Nephron progenitor cell (in vitro differentiated cells): ENCODE data around the gene AOPEP.

Experiments
- DNase-seq: peaks from one replicate; pipeline ENCODE4 v3.0.0; 2021
- H3K27ac Mint-ChIP-seq: 2 replicates; pipeline ENCODE4 v1.8.0; 2021; ENCODE audit warnings: mild to moderate bottlenecking, moderate library complexity, mixed read lengths
- H3K27me3 Mint-ChIP-seq: 2 replicates; pipeline ENCODE4 v1.8.0; 2021; ENCODE audit warnings: mild to moderate bottlenecking, low read depth, mixed read lengths; ENCODE audit not compliant: poor library complexity
- H3K36me3 Mint-ChIP-seq: 2 replicates; pipeline ENCODE4 v1.8.0; 2021; ENCODE audit warnings: low read depth, mixed read lengths
- H3K4me1 Mint-ChIP-seq: 2 replicates; pipeline ENCODE4 v1.8.0; 2021; ENCODE audit warnings: mixed read lengths
- H3K4me3 Mint-ChIP-seq: 2 replicates; pipeline ENCODE4 v1.8.0; 2021; ENCODE audit warnings: mild to moderate bottlenecking, moderate library complexity, mixed read lengths
- H3K9me3 Mint-ChIP-seq: 2 replicates; pipeline ENCODE4 v1.8.0; 2021; ENCODE audit warnings: mild to moderate bottlenecking, moderate library complexity, mixed read lengths
- TF ChIP-seq, protein P1 (sequence below): fragments of 200-600 bp; sonication (generic); IDR thresholded peaks from 2 replicates; pipeline ENCODE4 v1.5.0; 2021; ENCODE audit warnings: antibody characterized with exemption

AOPEP gene

GRCh38 chr9:95067897-95068296 is 341.4 kb downstream of the AOPEP start:
- Mint-ChIP-seq H3K4me3 (no peak overlapping the region), H3K27me3 (no peaks in the 10 kb centered on the region), H3K4me1 (peaks cover 17% of the 10 kb centered on the region), H3K27ac (no peak overlapping the region), H3K9me3 (no peaks in the 10 kb centered on the region), H3K36me3 (peaks cover 34% of the 10 kb centered on the region)
- TF ChIP-seq, protein P1, sequence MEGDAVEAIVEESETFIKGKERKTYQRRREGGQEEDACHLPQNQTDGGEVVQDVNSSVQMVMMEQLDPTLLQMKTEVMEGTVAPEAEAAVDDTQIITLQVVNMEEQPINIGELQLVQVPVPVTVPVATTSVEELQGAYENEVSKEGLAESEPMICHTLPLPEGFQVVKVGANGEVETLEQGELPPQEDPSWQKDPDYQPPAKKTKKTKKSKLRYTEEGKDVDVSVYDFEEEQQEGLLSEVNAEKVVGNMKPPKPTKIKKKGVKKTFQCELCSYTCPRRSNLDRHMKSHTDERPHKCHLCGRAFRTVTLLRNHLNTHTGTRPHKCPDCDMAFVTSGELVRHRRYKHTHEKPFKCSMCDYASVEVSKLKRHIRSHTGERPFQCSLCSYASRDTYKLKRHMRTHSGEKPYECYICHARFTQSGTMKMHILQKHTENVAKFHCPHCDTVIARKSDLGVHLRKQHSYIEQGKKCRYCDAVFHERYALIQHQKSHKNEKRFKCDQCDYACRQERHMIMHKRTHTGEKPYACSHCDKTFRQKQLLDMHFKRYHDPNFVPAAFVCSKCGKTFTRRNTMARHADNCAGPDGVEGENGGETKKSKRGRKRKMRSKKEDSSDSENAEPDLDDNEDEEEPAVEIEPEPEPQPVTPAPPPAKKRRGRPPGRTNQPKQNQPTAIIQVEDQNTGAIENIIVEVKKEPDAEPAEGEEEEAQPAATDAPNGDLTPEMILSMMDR = no peak
- DNase-seq = no peak

DNA sequence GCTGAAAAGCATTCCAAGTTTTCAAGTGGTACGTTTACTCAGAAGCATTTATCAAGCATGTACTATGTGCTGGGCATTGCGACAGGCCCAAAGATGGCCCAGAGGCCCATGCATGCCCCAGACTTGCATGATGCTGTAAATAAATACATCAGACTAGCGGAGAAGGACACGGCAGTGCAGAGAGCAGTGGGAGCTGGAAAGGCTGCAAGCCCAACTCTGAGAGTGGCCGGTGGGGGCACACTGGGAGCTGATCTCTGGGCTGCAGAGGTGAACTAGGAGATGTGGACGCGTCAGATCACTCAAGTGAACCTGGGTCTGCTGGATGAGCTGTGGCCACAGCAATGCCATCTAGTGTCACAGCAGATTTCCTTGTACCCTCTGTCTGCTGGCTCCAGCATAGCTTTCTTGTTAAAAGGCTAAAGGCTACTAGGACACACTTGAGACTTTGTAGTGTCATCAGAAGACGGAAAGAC is 344.1 kb downstream of the AOPEP start:
- Mint-ChIP-seq H3K4me3 (no peak overlapping the region), H3K27me3 (no peaks in the 10 kb centered on the region), H3K9me3 (no peaks in the 10 kb centered on the region), H3K4me1 (peaks cover 24% of the 10 kb centered on the region), H3K27ac (peak overlapping the region; percentile 49), H3K36me3 (peaks cover 33% of the 10 kb centered on the region)
- TF ChIP-seq, protein P1 = no peak
- no peak for DNase-seq

DNA sequence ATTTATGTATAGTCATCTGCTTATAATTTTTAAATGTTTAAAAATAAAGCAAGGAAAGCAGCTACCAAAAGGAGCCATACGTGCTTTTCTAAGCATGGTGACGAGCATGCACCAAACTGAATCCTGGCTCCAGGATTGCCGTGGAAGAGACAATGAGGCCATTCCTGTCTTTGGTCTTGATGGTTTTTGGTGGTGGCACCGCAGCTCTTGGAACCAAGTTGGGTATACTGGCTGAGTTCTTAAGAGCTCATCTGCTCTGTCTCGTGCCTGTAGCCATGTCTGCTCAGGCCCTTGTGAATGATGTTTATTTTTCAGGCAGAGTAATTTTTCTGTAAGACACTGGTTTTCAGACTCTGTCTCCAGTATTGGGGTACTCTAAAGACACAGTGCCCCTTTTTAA is 345.0 kb downstream of the AOPEP start:
- H3K36me3 Mint-ChIP-seq = peaks cover 33% of the 10 kb centered on the region
- no peaks in the 10 kb centered on the region for H3K9me3 Mint-ChIP-seq
- TF ChIP-seq, protein P1 = no peak
- H3K4me3 Mint-ChIP-seq = no peak overlapping the region
- H3K27me3 Mint-ChIP-seq = no peaks in the 10 kb centered on the region
- DNase-seq = no peak
- H3K4me1 Mint-ChIP-seq = peaks cover 26% of the 10 kb centered on the region
- H3K27ac Mint-ChIP-seq = no peak overlapping the region

DNA sequence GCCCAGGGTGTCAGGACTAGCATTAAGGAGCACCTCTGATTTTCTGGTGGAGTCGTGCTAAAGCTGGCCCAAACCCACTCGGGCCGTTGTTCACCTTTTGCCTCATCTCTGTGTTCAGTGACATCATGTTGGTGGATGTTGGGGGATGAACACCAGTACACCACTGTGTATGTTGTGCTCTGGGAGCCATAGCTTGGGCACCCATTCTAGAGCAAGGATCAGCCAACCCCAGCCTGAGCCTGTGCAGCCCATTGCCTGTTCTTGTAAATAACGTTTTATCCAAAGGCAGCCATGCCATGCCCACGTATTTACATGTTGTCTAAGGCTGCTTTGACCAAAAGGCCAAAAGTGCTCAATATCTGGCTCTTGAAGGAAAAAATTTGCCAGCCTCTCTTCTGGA is 345.4 kb downstream of the AOPEP start:
- H3K4me1 Mint-ChIP-seq = peaks cover 31% of the 10 kb centered on the region
- peaks cover 32% of the 10 kb centered on the region for H3K36me3 Mint-ChIP-seq

GRCh38 chr9:95073042-95073607 is 346.6 kb downstream of the AOPEP start:
- no peak overlapping the region for H3K4me3 Mint-ChIP-seq
- no peak for DNase-seq
- H3K27ac Mint-ChIP-seq = no peak overlapping the region
- H3K9me3 Mint-ChIP-seq = no peaks in the 10 kb centered on the region
- TF ChIP-seq, protein P1 = no peak
- H3K36me3 Mint-ChIP-seq = peaks cover 22% of the 10 kb centered on the region
- peaks cover 43% of the 10 kb centered on the region for H3K4me1 Mint-ChIP-seq
- H3K27me3 Mint-ChIP-seq = no peaks in the 10 kb centered on the region

More for the DNA sequence above, 345.4 kb downstream of the AOPEP start:
- H3K9me3 Mint-ChIP-seq = no peaks in the 10 kb centered on the region
- H3K4me3 Mint-ChIP-seq = no peak overlapping the region
- no peaks in the 10 kb centered on the region for H3K27me3 Mint-ChIP-seq
- TF ChIP-seq, protein P1 = no peak
- DNase-seq = no peak
- H3K27ac Mint-ChIP-seq = no peak overlapping the region

DNA sequence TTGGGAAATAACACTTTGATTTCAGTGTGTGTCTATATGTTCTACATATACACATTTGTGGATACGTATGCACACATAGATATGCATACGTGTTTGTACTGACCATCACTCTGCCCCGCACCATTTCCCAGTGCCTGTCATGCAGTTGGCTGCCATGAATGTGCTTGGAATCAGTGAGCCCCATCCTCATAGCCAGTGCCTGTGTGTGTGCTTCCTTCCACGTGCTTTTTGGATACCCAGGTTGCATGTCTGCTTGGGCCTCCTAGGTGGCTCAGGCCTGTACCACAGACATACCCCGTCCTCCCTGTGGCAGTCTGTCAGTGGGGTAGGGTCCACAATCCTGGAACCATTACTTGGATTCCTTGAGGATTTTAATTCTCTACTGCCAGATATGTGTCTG is 347.4 kb downstream of the AOPEP start:
- no peaks in the 10 kb centered on the region for H3K9me3 Mint-ChIP-seq
- H3K27ac Mint-ChIP-seq = no peak overlapping the region
- H3K36me3 Mint-ChIP-seq = peaks cover 14% of the 10 kb centered on the region
- no peaks in the 10 kb centered on the region for H3K27me3 Mint-ChIP-seq
- DNase-seq = no peak
- H3K4me1 Mint-ChIP-seq = peaks cover 51% of the 10 kb centered on the region
- no peak overlapping the region for H3K4me3 Mint-ChIP-seq
- TF ChIP-seq, protein P1 = no peak
